Small intestine (tissue), 7 donors: Measurements from ENCODE around the gene ZNF100. TPM values are rescaled to one million over a fixed set of nuclear protein-coding genes. Genes with fewer than 3 reads are reported as not detected.
"Not testable (repeated sequence)": the region's sequence is repeated elsewhere in the genome, so short reads cannot be mapped to it uniquely, and the experiment has no call there.

Experiments
- DNase-seq, 2 donors: peaks; one replicate each; pipeline versions ENCODE4 v3.0.0 to v3.0.0-alpha.2; 2013
- FAIRE-seq: peaks from 2 replicates; lab custom pipeline; 2012; peaks lifted over from hg19 to GRCh38; lab: Jason Lieb, UNC
- H3K27ac ChIP-seq, 3 donors: one replicate each; pipeline ENCODE4 v1.5.1; 2013; ENCODE audit warnings: low read length in 2 of 3, mild to moderate bottlenecking in 2 of 3, control low read depth in 1 of 3, inconsistent platforms in 1 of 3, low read depth in 1 of 3, moderate library complexity in 1 of 3
- H3K27me3 ChIP-seq, 3 donors: one replicate each; pipeline ENCODE4 v1.6.1; 2013; ENCODE audit warnings: low read length in 3 of 3, inconsistent platforms in 1 of 3; ENCODE audit not compliant: control insufficient read depth in 3 of 3, insufficient read depth in 3 of 3
- H3K36me3 ChIP-seq, 3 donors: one replicate each; pipeline ENCODE4 v1.6.1; 2013; ENCODE audit warnings: low read length in 3 of 3, inconsistent platforms in 1 of 3, low read depth in 1 of 3, mild to moderate bottlenecking in 1 of 3, moderate library complexity in 1 of 3; ENCODE audit not compliant: control insufficient read depth in 3 of 3, insufficient read depth in 2 of 3
- H3K4me1 ChIP-seq, 3 donors: one replicate each; pipeline ENCODE4 v1.6.1; 2013; ENCODE audit warnings: low read length in 2 of 3, inconsistent platforms in 1 of 3, low read depth in 1 of 3, mild to moderate bottlenecking in 1 of 3, moderate library complexity in 1 of 3; ENCODE audit not compliant: control insufficient read depth in 3 of 3, insufficient read depth in 2 of 3
- H3K4me3 ChIP-seq, 3 donors: one replicate each; pipeline ENCODE4 v1.5.1; 2013; ENCODE audit warnings: low read length in 3 of 3, control low read depth in 1 of 3, inconsistent platforms in 1 of 3, low read depth in 1 of 3, mild to moderate bottlenecking in 1 of 3, moderate library complexity in 1 of 3
- H3K9me3 ChIP-seq, 2 donors: one replicate each; pipeline ENCODE4 v1.6.1; 2013; ENCODE audit warnings: low read depth in 1 of 2, low read length in 1 of 2; ENCODE audit not compliant: control insufficient read depth in 2 of 2, insufficient read depth in 1 of 2
- WGBS, 3 donors: extraction: QIAGEN DNeasy Blood & Tissue Kit; methylation state at CpG; one replicate each; pipeline ENCODE4 v1.1.7; 2013; 5-methylcytosine and 5-hydroxymethylcytosine counted together
- polyA plus RNA-seq, 4 donors: library from polyadenylated mRNA; stranded (reverse) in 3 of 4; unstranded in 1 of 4; fragments of 200-250 nt in 3 of 4; fragments of 120-200 nt in 1 of 4; gene quantifications; one replicate each; pipeline versions ENCODE4 v1.2.1 to v1.2.3, GENCODE V29; 2013
- donor health status: healthy with polysubstance abuse.
- donor health status: control.
- donor health status: control.
- donor health status: Bipolar disorder and iron deficiency.
- donor health status: healthy.

Gene ZNF100
- polyA plus RNA-seq, 4 donors, result 0.54 to 7.9 (median 1.6) TPM

GRCh38 chr19:21765151-21765550 is 2.2 kb downstream of the ZNF100 start:
- Histone ChIP-seq H3K4me3 (no peak overlapping the region), H3K27ac (no peak overlapping the region), H3K36me3 (peaks cover 0 to 3% (median 2%) of the 10 kb centered on the region in 3 donors), H3K4me1 (no peaks in the 10 kb centered on the region), H3K27me3 (no peaks in the 10 kb centered on the region), H3K9me3 (peaks cover 0 to 3% of the 10 kb centered on the region in 2 donors)
- DNase-seq (no peak), FAIRE-seq (no peak)

GRCh38 chr19:21761547-21761946 is 5.8 kb downstream of the ZNF100 start:
- not testable (repeated sequence) for H3K4me1 ChIP-seq, H3K27ac ChIP-seq, H3K27me3 ChIP-seq, H3K9me3 ChIP-seq, H3K4me3 ChIP-seq, DNase-seq, FAIRE-seq
- WGBS, 3 donors, result 46 to 93% (median 72%) methylated on average over 2 of the region's 2 CpGs
- H3K36me3 ChIP-seq, result peaks cover 3 to 14% (median 7%) of the 10 kb centered on the region in 3 donors

- DNase-seq (no peak), FAIRE-seq (no peak)
- H3K36me3 ChIP-seq, result peaks cover 5 to 14% (median 7%) of the 10 kb centered on the region in 3 donors
- WGBS, 3 donors, result 91 to 93% (median 92%) methylated on average over 3 of the region's 3 CpGs
- no peak overlapping the region for H3K4me3 ChIP-seq
- H3K4me1 ChIP-seq, result no peaks in the 10 kb centered on the region
- H3K27ac ChIP-seq, result no peak overlapping the region
- H3K9me3 ChIP-seq, result peaks cover 0 to 6% of the 10 kb centered on the region in 2 donors
- no peaks in the 10 kb centered on the region for H3K27me3 ChIP-seq
These were observed 9.1 kb downstream of the ZNF100 start for GRCh38 chr19:21758296-21758695.

DNA sequence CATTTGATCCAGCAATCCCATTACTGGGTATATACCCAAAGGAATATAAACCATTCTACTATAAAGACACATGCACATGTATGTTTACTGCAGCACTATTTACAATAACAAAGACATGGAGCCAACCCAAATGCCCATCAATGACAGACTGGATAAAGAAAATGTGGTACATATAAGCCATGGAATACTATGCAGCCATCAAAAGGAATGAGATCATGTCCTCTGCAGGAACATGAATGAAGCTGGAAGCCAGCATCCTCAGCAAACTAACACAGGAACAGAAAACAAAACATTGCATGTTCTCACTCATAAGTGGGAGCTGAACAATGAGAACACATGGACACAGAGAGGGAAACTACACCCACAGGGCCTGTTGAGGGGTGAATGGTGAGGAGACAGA is 11.8 kb downstream of the ZNF100 start:
- H3K36me3 ChIP-seq, result peaks cover 12 to 21% (median 13%) of the 10 kb centered on the region in 3 donors
- H3K27ac ChIP-seq, H3K9me3 ChIP-seq, H3K27me3 ChIP-seq, H3K4me3 ChIP-seq, FAIRE-seq, H3K4me1 ChIP-seq, DNase-seq: not testable (repeated sequence)

DNA sequence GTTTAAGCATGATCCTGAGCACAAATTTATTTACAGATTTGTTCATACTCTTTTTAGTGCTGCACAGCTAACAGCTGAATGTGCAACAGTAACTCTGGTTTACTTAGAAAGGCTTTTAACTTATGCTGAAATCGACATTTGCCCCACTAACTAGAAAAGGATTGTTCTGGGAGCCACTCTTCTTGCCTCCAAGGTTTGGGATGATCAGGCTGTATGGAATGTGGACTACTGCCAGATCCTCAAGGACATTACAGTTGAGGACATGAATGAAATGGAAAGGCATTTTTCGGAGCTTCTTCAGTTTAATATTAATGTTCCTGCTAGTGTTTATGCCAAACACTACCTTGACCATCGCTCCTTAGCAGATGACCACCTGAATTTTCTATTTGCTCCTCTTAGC is 16.0 kb downstream of the ZNF100 start:
- FAIRE-seq (no peak), DNase-seq (no peak)
- WGBS, 3 donors, result 76 to 90% (median 87%) methylated on average over 3 of the region's 3 CpGs
- Histone ChIP-seq H3K4me1 (no peaks in the 10 kb centered on the region), H3K27me3 (no peaks in the 10 kb centered on the region), H3K9me3 (peaks cover 4 to 7% of the 10 kb centered on the region in 2 donors), H3K4me3 (no peak overlapping the region), H3K36me3 (peaks cover 8 to 15% (median 10%) of the 10 kb centered on the region in 3 donors), H3K27ac (no peak overlapping the region)

- no peak for FAIRE-seq
- WGBS, 3 donors, result 96 to 98% (median 98%) methylated on average over 40 of the region's 40 CpGs
- peaks cover 4 to 7% of the 10 kb centered on the region in 2 donors for H3K9me3 ChIP-seq
These were observed 16.7 kb downstream of the ZNF100 start for GRCh38 chr19:21750586-21751128.

GRCh38 chr19:21749090-21749489 is 18.3 kb downstream of the ZNF100 start:
- peaks cover 4 to 5% of the 10 kb centered on the region in 2 donors for H3K9me3 ChIP-seq
- H3K27ac ChIP-seq, result no peak overlapping the region
- peaks cover 10 to 18% (median 11%) of the 10 kb centered on the region in 3 donors for H3K36me3 ChIP-seq
- no peaks in the 10 kb centered on the region for H3K4me1 ChIP-seq
- H3K4me3 ChIP-seq, result no peak overlapping the region
- DNase-seq, result no peak
- H3K27me3 ChIP-seq, result no peaks in the 10 kb centered on the region
- no peak for FAIRE-seq
- WGBS, 3 donors, result 72 to 81% (median 73%) methylated on average over 4 of the region's 4 CpGs

More at GRCh38 chr19:21750586-21751128, 16.7 kb downstream of the ZNF100 start:
- Histone ChIP-seq H3K27ac (no peak overlapping the region), H3K36me3 (peaks cover 8 to 15% (median 10%) of the 10 kb centered on the region in 3 donors), H3K27me3 (no peaks in the 10 kb centered on the region), H3K4me1 (no peaks in the 10 kb centered on the region), H3K4me3 (no peak overlapping the region)
- no peak for DNase-seq

DNA sequence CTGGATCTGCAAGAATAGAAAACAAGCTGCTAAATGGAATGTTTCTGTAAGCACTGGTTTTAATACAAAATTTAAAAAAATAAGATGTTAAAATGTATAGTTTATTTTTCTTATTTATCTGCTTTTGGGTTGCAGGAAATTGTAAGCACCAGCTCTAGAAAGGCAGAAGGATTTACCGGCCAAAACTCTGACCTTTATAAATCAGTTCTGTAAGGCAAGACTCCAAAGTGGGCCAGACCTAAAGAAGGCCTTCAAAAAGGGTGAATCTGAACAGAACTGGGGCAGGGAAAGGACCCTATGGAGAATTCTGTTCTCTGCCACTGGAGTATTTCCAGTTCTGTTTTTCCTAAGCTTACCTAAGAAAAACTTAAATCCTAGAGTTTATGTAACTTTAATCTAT is 19.3 kb downstream of the ZNF100 start:
- 68 to 95% (median 83%) methylated on average over 1 of the region's 1 CpG for WGBS, 3 donors
- H3K27ac ChIP-seq, result no peak overlapping the region
- H3K27me3 ChIP-seq, result no peaks in the 10 kb centered on the region
- FAIRE-seq, result no peak
- DNase-seq, result no peak
- no peak overlapping the region for H3K4me3 ChIP-seq
- peaks cover 8 to 14% (median 13%) of the 10 kb centered on the region in 3 donors for H3K36me3 ChIP-seq
- H3K4me1 ChIP-seq, result no peaks in the 10 kb centered on the region
- H3K9me3 ChIP-seq, result peaks cover 4 to 5% of the 10 kb centered on the region in 2 donors

DNA sequence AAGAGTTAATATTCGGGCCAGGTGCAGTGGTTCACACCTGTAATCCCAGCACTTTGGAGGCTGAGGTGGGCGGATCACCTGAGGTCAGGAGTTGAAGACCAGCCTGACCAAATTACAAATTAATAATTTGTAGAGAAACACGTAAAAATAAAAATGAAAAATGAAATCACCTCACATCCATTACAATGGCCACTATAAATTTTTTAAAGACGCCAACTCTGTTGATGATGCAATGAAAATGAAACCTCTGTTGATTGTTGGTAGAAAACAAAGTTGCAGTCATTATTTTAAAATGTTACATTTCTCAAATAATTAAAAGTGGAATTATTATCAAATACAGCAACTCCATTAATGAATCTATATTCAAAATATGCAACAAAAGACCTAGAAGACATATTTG is 26.8 kb downstream of the ZNF100 start:
- H3K9me3 ChIP-seq, result peaks cover 0 to 25% of the 10 kb centered on the region in 2 donors
- 88 to 98% (median 89%) methylated on average over 4 of the region's 4 CpGs for WGBS, 3 donors
- H3K4me1 ChIP-seq, result no peaks in the 10 kb centered on the region
- no peak for DNase-seq
- peaks cover 6 to 28% (median 10%) of the 10 kb centered on the region in 3 donors for H3K36me3 ChIP-seq
- H3K4me3 ChIP-seq, result no peak overlapping the region
- H3K27me3 ChIP-seq, result no peaks in the 10 kb centered on the region
- H3K27ac ChIP-seq, result no peak overlapping the region
- peak; percentile 77 for FAIRE-seq
